HG03159 (cell line): Measurements from ENCODE around the gene MRFAP1L1.
A peak's percentile ranks its signal among the peaks of the same experiment; 100 is the strongest.
"Not testable (repeated sequence)": the region's sequence is repeated elsewhere in the genome, so short reads cannot be mapped to it uniquely, and the experiment has no call there.

Experiments used
- ATAC-seq: cut with Tn5 transposase; IDR thresholded peaks from one replicate; pipeline ENCODE4 v1.9.1; 2021; ENCODE audit warnings: mild to moderate bottlenecking, moderate library complexity; ENCODE audit not compliant: unreplicated experiment

Gene MRFAP1L1

DNA sequence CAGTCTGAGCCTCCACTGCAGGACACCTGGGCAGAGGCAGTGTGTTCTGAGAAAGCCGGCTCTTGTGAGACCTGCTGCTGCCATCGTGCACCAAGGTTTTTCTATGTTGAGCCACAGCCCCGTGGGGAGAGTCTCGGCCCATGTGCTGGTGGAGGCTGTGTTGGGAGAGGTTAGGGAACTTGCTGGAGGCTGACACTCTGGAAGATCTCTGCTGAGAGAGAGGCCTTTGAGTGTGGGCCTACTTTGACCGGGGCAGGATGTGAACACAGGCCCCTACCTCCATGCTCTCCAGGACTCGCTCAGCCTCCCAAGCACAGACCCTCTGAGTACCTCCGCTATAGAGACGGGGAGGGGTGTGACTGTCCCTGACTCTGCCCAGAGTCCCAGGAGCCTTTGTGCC, 17.3 kb downstream of the MRFAP1L1 start:
- no peak for ATAC-seq

- ATAC-seq = no peak
Measured at GRCh38 chr4:6689506-6689960, 20.1 kb downstream of the MRFAP1L1 start.

DNA sequence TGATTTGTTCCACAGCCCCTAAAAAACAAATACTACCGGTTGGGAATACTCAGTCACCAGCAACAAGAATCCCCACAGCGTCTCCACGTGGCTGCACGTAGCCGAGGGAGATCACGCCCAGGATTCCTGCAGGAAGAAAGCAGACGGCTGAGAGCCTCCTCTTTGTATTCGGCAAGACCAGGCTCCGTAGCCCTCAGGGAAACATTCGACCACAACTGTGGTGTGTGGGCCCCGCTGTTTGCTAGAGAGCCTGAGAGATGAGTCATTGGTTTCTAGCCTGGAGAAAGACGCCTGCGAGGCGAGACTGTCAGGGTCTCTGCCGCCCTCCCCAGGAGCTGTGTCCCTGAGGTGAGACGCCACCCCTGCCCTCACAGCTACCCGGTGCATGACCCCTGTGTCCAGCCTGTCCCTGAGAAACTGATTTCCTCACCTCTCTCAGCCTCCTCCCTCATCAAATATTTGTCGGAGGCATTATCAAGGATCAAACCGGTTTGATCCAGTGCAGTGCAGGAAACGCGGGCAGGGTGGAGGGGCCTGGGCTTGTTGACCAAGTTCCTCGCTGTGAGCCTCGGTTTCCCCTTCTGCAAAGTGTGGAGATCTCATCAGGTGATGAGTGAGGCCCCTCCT, 20.7 kb downstream of the MRFAP1L1 start:
- ATAC-seq = no peak

DNA sequence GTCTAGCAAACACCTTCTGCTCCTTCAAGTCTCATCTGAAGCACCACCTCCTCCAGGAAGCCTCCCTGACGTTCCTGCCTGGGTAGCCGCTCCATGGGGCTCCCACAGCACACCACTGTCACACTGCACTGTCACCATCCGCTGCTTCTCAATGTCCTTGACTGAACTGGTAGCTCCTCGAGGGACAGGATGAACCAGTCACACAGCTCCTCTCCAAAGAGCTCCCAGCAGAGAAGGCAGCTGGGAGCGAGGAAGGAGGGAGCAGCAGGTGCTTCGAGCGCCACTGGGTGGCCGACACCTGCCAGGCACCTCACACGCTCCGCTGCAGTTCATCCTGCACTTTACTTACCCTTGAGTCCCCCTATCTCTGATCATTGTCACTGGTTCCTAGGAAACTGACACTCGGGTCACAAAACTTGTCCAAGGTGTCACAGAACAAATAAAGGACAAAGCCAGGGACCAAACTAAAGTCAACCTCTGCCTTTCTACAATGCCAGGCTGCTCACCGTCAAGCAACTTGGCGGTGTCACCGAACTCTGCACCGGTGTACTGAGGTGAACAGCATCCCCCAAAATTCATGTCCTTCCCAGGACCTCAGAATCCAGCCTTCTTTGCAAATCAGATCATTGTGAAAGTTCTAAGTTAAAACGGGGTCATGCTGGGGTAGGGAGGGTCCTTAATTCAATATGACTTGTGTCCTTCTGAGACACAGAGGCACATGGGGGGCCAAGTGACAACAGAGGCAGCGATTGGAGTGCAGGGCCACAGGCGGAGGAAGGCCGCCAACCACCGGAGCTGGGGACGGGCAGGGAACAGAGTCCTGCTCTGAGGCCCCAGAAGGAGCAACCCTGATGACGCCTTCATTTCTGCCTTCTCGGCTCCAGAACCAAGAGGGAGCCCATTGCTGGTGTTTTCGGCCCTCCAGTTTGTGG, 21.5 kb downstream of the MRFAP1L1 start:
- no peak for ATAC-seq

DNA sequence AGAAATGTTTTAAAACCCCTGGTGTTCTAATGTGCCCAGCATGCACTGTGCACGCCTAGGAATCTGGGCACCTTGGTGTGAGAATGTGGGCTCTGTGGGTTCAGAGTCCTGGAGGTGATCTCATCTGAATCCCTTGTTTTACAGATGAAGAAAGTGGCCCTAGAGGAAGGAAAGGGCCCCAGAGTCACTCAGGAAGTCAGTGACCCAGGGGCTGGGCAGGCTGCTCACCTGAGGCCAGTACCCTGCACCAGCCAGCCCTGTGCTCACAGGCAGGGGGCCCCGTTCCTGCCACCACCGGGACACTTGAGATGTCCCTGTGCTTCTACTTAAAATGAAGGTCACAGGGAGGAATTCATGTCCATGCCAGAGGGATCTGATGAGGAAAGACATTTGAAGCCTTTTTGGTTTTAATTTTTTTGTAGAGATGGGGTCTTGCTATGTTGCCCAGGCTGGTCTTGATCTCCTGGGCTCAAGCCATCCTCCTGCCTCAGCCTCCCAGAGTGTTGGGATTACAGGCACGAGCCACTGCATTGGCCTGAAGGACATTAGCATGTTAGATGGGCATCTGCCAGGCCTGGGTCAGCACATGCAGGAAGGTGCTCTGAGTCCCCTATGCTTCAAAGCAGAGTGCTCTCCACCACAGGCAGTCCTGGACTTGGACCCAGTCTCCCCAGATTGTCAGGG, 23.4 kb downstream of the MRFAP1L1 start:
- no peak for ATAC-seq

DNA sequence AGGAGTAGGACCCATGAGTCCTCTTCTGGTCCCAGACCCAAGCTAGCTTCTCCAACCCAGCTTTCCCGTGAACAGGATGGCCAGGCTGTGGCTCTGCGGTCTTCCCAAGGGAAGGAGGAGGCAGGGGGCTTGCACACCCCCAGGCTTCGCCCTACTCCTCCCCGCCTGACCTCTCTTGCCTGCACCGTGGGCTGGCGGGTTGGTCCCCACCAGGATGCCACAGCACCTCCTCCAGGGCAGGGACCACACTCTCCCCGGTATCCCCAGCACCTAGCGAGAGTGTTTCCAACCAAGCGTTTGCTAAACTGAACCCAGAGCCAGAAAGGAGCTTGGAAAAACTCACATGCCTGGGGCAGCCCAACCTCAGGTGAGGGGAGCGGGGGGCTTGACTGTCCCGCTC, 25.0 kb downstream of the MRFAP1L1 start:
- ATAC-seq = no peak

GRCh38 chr4:6682862-6683590, 26.6 kb downstream of the MRFAP1L1 start:
- no peak for ATAC-seq

- no peak for ATAC-seq
Measured at GRCh38 chr4:6681191-6681590, 28.5 kb downstream of the MRFAP1L1 start.

DNA sequence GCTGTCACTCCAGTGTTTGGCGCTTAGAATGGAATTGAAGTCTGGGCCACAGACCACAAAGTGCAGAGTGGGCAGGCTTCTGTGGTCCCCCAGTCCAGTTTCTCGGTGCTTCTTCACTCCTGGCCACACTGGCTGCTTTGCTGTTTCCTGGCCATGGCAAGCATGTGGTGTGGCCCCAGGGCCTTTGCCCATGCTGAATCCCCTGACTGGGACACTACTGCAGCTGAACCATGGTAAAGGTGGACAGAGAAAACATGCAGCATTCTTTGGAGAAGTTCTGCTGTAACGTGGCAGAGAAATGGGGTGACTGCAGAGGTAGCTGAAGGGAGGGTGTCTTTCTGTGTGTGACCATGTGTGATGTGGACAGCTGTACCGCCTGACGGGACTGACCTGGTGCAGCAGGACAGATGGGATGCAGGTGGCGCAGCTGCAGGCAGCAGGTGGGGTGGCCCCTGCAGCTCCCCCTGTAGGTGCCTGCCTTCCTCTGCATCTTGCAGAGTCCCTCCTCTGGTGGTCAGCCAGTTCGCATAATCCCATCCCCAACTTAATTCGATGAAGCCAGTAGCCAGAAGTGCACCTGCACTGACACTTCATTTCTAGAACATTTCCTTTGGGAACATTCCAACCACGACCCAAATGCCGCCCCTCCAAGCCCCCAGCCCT, 29.2 kb downstream of the MRFAP1L1 start:
- ATAC-seq = no peak

- no peak for ATAC-seq
Measured at GRCh38 chr4:6676722-6677558, 32.7 kb downstream of the MRFAP1L1 start.

DNA sequence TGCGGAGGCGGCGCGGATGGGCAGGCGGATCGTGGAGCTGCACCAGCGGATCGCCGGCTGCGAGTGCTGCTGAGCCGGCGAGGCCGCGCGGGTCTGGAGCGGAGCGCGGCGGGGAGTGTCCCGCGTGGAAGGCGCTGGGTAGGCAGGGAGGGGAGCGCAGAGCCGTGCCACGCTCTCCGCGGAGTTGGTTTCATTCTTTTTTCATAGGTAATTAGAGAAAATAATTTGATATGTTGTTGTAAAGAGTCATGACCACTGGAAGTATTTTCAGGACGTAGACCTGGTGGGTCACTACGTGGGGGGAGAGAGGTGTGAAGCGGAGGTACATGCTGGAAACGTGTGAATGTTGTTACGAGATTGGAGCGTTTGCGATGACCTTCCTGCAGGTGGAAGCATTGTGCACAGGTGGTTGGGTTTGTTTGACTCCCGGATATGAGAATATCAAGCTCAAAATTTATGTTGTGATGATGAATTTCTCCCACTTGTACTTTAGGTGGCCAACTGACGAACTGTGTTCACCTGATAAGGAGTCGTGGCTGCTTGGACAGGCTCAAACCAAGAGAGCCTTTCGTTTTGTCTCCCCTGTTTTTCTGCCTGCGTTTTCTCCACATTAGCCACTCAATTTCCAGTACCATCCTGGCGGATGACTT, 35.0 kb downstream of the MRFAP1L1 start:
- ATAC-seq = peak; percentile 45

DNA sequence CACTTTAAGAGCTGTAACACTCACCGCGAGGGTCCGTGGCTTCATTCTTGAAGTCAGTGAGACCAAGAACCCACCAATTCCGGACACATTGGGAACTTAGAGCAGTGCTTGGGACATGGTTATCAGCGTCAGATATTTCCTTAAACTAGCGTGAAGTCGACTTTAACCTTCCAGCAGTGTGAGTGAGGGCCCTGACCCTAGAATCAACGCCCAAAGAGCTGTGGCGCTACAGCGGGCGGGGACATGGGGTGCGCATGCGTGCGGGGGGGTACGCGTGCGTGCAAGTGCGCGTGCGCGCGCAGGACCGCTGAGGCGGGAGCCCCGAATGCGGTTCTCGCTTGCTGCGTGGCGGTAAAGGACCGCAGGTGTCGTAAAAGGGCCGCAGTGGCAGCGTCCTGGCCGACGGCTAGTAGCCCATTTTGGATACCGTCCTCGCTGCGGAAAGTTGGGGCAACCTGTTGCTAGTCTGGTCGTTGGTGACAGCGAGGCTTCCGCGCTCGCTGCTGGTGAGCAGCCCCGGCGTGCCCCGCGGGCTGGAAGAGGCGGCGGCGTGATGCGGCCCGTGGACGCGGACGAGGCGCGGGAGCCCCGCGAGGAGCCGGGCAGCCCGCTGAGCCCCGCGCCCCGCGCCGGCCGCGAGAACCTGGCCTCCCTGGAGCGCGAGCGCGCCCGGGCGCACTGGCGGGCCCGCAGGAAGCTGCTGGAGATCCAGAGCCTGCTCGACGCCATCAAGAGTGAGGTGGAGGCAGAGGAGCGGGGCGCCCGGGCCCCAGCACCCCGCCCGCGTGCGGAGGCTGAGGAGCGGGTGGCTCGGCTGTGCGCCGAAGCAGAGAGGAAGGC, 35.8 kb downstream of the MRFAP1L1 start:
- peak; percentile 83 for ATAC-seq

- ATAC-seq = not testable (repeated sequence)
Measured at GRCh38 chr4:6673191-6673659, 36.4 kb downstream of the MRFAP1L1 start.

- ATAC-seq = not testable (repeated sequence)
Measured at GRCh38 chr4:6672541-6673190, 37.0 kb downstream of the MRFAP1L1 start.

DNA sequence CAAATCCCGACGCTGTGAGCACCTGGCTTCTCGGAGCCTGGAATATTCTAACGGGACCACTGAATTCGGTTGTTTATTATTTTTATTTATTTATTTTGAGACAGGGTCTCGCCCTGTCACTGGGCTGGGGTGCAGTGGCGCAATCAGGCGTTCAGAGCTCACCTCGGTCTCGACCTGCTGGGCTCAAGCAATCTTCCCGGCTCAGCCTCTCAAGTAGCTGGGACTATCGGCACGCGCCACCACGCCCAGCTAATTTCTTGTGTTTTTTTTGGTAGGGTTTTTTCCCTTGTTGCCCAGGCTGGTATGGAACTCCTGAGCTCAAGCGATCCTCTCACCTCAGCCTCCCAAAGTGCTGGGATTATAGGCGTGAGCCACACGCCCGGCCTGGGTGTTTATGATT, 37.5 kb downstream of the MRFAP1L1 start:
- no peak for ATAC-seq

DNA sequence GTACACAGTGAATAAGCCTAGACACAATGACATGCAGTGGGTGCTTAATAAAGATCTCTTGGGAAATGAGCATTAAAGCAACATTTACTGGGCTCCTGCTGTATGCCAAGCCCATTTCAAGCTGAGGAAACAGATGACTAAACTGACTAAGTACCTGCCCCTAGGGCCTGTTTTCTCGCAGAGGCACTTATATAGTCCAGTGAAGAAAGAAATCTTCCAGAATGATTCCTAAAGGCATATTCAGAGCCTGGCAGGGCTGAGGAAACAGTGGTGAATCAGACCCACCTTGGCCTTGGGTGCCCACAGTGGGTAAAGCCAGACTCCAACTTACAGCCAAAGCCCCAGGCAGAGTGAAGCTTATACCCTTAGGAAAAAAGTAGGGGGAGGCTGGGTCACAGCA, 38.0 kb downstream of the MRFAP1L1 start:
- no peak for ATAC-seq

DNA sequence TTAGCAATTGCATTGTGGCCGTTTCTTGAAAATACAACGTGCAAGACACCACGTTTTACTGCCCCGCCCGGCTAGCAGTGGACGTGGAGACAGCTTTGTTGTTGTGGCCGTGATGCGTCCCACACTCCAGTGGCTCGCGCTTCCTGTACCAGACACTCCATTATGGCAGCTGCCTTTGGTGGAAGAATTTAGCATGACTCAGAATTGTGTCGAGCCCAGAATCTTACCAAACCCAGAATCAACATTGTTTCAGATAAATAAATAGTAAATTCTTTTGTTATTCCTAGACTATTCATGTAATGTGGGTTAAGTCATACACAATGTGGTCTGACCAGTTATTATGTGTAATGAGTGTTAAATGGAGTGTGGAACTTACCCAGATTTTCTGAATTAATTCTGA, 41.3 kb downstream of the MRFAP1L1 start:
- ATAC-seq = no peak

DNA sequence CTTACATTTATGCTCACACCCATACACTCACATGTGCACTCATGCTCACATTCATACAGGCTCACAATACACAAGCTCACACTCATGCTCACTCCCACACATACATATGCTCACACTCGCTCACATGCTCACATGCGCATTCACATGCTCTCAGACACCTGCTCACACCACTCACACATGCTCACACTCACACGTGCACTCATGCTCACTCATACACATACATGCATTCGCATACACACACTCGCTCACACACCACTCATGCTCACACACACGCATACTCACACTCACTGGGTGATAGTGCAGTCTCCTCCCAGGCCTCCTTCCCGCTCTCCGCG, 44.4 kb downstream of the MRFAP1L1 start:
- ATAC-seq = no peak
